GM18499 (cell line): ENCODE data around the gene SLC46A2.

Source experiments
- ATAC-seq: cut with Tn5 transposase; IDR thresholded peaks from one replicate; pipeline ENCODE4 v1.9.1; 2021; ENCODE audit warnings: moderate number of reproducible peaks; ENCODE audit not compliant: insufficient read depth, unreplicated experiment

The SLC46A2 gene

GRCh38 chr9:112861638-112862555 lies 28.8 kb downstream of the SLC46A2 start:
- no peak for ATAC-seq

- no peak for ATAC-seq
These were observed 29.5 kb downstream of the SLC46A2 start for GRCh38 chr9:112861155-112861554.

GRCh38 chr9:112860451-112860850 lies 30.2 kb downstream of the SLC46A2 start:
- ATAC-seq, result no peak

- ATAC-seq, result peak; percentile 38
These were observed 32.0 kb downstream of the SLC46A2 start for GRCh38 chr9:112858625-112859147.

- no peak for ATAC-seq
These were observed 32.7 kb downstream of the SLC46A2 start for GRCh38 chr9:112858005-112858404.

GRCh38 chr9:112856843-112857242 lies 33.8 kb downstream of the SLC46A2 start:
- no peak for ATAC-seq

GRCh38 chr9:112856200-112856599 lies 34.5 kb downstream of the SLC46A2 start:
- no peak for ATAC-seq

GRCh38 chr9:112854657-112855056 lies 36.0 kb downstream of the SLC46A2 start:
- no peak for ATAC-seq

- no peak for ATAC-seq
These were observed 36.6 kb downstream of the SLC46A2 start for GRCh38 chr9:112853882-112854585.

GRCh38 chr9:112852741-112853504 lies 37.8 kb downstream of the SLC46A2 start:
- no peak for ATAC-seq

- no peak for ATAC-seq
These were observed 39.8 kb downstream of the SLC46A2 start for GRCh38 chr9:112850840-112851239.

- ATAC-seq, result no peak
These were observed 41.2 kb downstream of the SLC46A2 start for GRCh38 chr9:112849363-112849922.

- no peak for ATAC-seq
These were observed 42.1 kb downstream of the SLC46A2 start for GRCh38 chr9:112848316-112849151.

- ATAC-seq, result no peak
These were observed 43.9 kb downstream of the SLC46A2 start for GRCh38 chr9:112846528-112847488.

GRCh38 chr9:112844771-112845542 lies 45.7 kb downstream of the SLC46A2 start:
- no peak for ATAC-seq

- no peak for ATAC-seq
These were observed 48.1 kb downstream of the SLC46A2 start for GRCh38 chr9:112842555-112842954.

GRCh38 chr9:112841261-112841660 lies 49.4 kb downstream of the SLC46A2 start:
- no peak for ATAC-seq
